HepG2 (cell line): ENCODE measurements around the gene TNXB. TPM values are rescaled to one million over a fixed set of nuclear protein-coding genes. Genes with fewer than 3 reads are reported as not detected.

Experiments used
- CAMTA2 ChIP-seq: sonication (generic); formaldehyde crosslinking; IDR thresholded peaks from 2 replicates; pipeline ENCODE4 v1.4.0; 2020; ENCODE audit warnings: mild to moderate bottlenecking, missing genetic modification reagents, borderline replicate concordance
- CERS6 ChIP-seq: sonication (generic); formaldehyde crosslinking; IDR thresholded peaks from 2 replicates; pipeline ENCODE4 v1.5.0; 2020; ENCODE audit warnings: missing genetic modification reagents
- CREM ChIP-seq, 2 experiments: sonication (generic) in 1 of 2; formaldehyde crosslinking in 1 of 2; IDR thresholded peaks; 2 replicates each; pipeline versions ENCODE4 v1.4.0 to v1.6.1; 2016 to 2020; ENCODE audit warnings: antibody characterized with exemption in 1 of 2, mild to moderate bottlenecking in 1 of 2, missing genetic modification reagents in 1 of 2
- EP300 ChIP-seq, 3 experiments: sonication (generic) in 1 of 3; formaldehyde crosslinking in 1 of 3; IDR thresholded peaks; 2 replicates each; pipeline versions ENCODE4 v1.5.1 to v1.6.1; 2011 to 2020; ENCODE audit warnings: low read depth in 2 of 3, low read length in 2 of 3, borderline replicate concordance in 1 of 3, improper control_type of control experiment in 1 of 3, mild to moderate bottlenecking in 1 of 3, missing genetic modification reagents in 1 of 3, moderate library complexity in 1 of 3
- GLMP ChIP-seq: sonication (generic); formaldehyde crosslinking; IDR thresholded peaks from 2 replicates; pipeline ENCODE4 v1.9.0; 2021; ENCODE audit warnings: missing genetic modification reagents, mild to moderate bottlenecking, borderline replicate concordance
- GMEB2 ChIP-seq: IDR thresholded peaks from 2 replicates; pipeline ENCODE4 v1.6.1; 2016; ENCODE audit warnings: missing biosample characterization, missing genetic modification reagents, low read depth
- HHEX ChIP-seq: IDR thresholded peaks from 2 replicates; pipeline ENCODE4 v1.6.1; 2016; ENCODE audit warnings: control low read depth
- HNRNPH1 ChIP-seq: fragments of 200-400 bp; formaldehyde crosslinking; optimal IDR thresholded peaks from 2 replicates; pipeline ENCODE3; 2017; ENCODE audit warnings: mild to moderate bottlenecking, low read depth, low read length
- KDM4B ChIP-seq: sonication (generic); formaldehyde crosslinking; IDR thresholded peaks from 2 replicates; pipeline ENCODE4 v1.4.0; 2020; ENCODE audit warnings: missing genetic modification reagents
- MAFK ChIP-seq, 2 experiments: IDR thresholded peaks in 1 of 2; conservative IDR thresholded peaks in 1 of 2; 2 replicates each; pipeline ENCODE4 v1.6.1; 2011; ENCODE audit warnings: improper control_type of control experiment in 2 of 2, low read length in 2 of 2
- NFYB ChIP-seq: sonication (generic); formaldehyde crosslinking; IDR thresholded peaks from 2 replicates; pipeline ENCODE4 v1.4.0; 2020; ENCODE audit warnings: missing genetic modification reagents
- TBP ChIP-seq: sonication (generic); formaldehyde crosslinking; IDR thresholded peaks from 2 replicates; pipeline ENCODE4 v1.5.0; 2020; ENCODE audit warnings: missing genetic modification reagents
- TFDP1 ChIP-seq: IDR thresholded peaks from 2 replicates; pipeline ENCODE4 v1.6.1; 2016; ENCODE audit warnings: missing compliant biosample characterization, missing genetic modification reagents, borderline replicate concordance
- THRA ChIP-seq: sonication (generic); formaldehyde crosslinking; IDR thresholded peaks from 2 replicates; pipeline ENCODE4 v1.4.0; 2020; ENCODE audit warnings: missing genetic modification reagents, borderline replicate concordance
- ZNF362 ChIP-seq: sonication (generic); formaldehyde crosslinking; IDR thresholded peaks from 2 replicates; pipeline ENCODE4 v1.4.0; 2020; ENCODE audit warnings: missing genetic modification reagents, mild to moderate bottlenecking, borderline replicate concordance
- ZNF570 ChIP-seq: sonication (generic); formaldehyde crosslinking; IDR thresholded peaks from 2 replicates; pipeline ENCODE4 v1.4.0; 2020; ENCODE audit warnings: mild to moderate bottlenecking, missing genetic modification reagents, borderline replicate concordance
- ZNF724P ChIP-seq: sonication (generic); formaldehyde crosslinking; IDR thresholded peaks from 2 replicates; pipeline ENCODE4 v1.8.0; 2022; ENCODE audit warnings: missing genetic modification reagents, borderline replicate concordance
- ZNF790 ChIP-seq: sonication (generic); formaldehyde crosslinking; IDR thresholded peaks from 2 replicates; pipeline ENCODE4 v1.8.0; 2022; ENCODE audit warnings: missing genetic modification reagents, mild to moderate bottlenecking, borderline replicate concordance
- ZNF841 ChIP-seq: sonication (generic); formaldehyde crosslinking; IDR thresholded peaks from 2 replicates; pipeline ENCODE4 v1.8.1; 2023; ENCODE audit warnings: missing genetic modification reagents, borderline replicate concordance
- polyA plus RNA-seq, 8 experiments: library from polyadenylated mRNA; depleted of rRNA in 3 of 8; stranded (reverse) in 7 of 8; unstranded in 1 of 8; fragments of >200 nt; fragmentation: Illumina TruSeq in 4 of 8; extraction: Trizol in 4 of 8; gene quantifications; 2 replicates each; pipeline versions ENCODE4 v1.2.1 to v1.2.3, GENCODE V29; 2011 to 2016; ENCODE audit warnings: low read depth in 4 of 8, missing spikeins in 1 of 8, mixed read lengths in 1 of 8; ENCODE audit not compliant: insufficient read depth in 1 of 8
- total RNA-seq, 5 experiments: library from RNA; depleted of rRNA; stranded (reverse); fragments of >200 nt; fragmentation: Illumina TruSeq; extraction: Trizol; gene quantifications; 2 replicates each; pipeline ENCODE4 v1.2.3, GENCODE V29; 2016; ENCODE audit warnings: low read depth in 1 of 5

TNXB gene
- total and polyA plus RNA-seq, 2 of the 13 experiments (the other 11 are each of a cell fraction or from before 2014, with no cell fraction given): 1.6 to 2.7 TPM

GRCh38 chr6:32153564-32154513, 44.7 kb upstream of the TNXB start, which contains the start of gene PPT2 (continued):
- TF ChIP-seq TFDP1 (CRISPR knock-in tag) (no peak), GMEB2 (0 out of 2 replicates have a peak, but pooled peaks have one; percentile 14), EP300 (IDR thresholded peaks at IDR 0.05; ENCODE audit: low read depth in 2 of 2, low read length in 2 of 2) (peak; percentile 71 to 82), EP300 (CRISPR knock-in tag; IDR thresholded peaks at IDR 0.05; ENCODE audit: borderline replicate concordance) (peak; percentile 69; the same call in 1 of the 2 replicates), CREM (IDR thresholded peaks at IDR 0.05) (peak; percentile 98), CREM (CRISPR knock-in tag; IDR thresholded peaks at IDR 0.05) (peak; percentile 88), HHEX (CRISPR knock-in tag) (no peak), ZNF790 (CRISPR knock-in tag) (no peak), ZNF841 (CRISPR knock-in tag) (no peak), ZNF570 (no peak; the same call in 1 of the 2 replicates), MAFK (conservative IDR thresholded peaks at IDR 0.05 in 1 of 2, IDR thresholded peaks at IDR 0.05 in 1 of 2; ENCODE audit: low read length in 2 of 2) (no peak), ZNF362 (peak; percentile 17; the same call in 1 of the 2 replicates), HNRNPH1 (no peak), THRA (peak; percentile 69), TBP (0 out of 2 replicates have a peak, but pooled peaks have one; percentile 32), CAMTA2 (CRISPR knock-in tag) (no peak), CERS6 (CRISPR knock-in tag) (no peak), KDM4B (CRISPR knock-in tag) (peak; percentile 41; the same call in 1 of the 2 replicates), ZNF724P (no peak), GLMP (CRISPR knock-in tag) (no peak), NFYB (no peak)
